ENCODE data around the gene TMEM72. TPM values are rescaled to one million over a fixed set of nuclear protein-coding genes. Genes with fewer than 3 reads are reported as not detected.

TMEM72 gene
- total RNA-seq, 1 donor from 2014 or later, result not detected

- TF ChIP-seq CTCF (IDR thresholded peaks at IDR 0.05; ENCODE audit: insufficient read depth, low read length, poor library complexity, severe bottlenecking), result no peak
- H3K27me3 ChIP-seq (ENCODE audit: control insufficient read depth, insufficient read depth, low read length), result no peaks in the 10 kb centered on the region
- no peak overlapping the region for H3K4me3 ChIP-seq (ENCODE audit: low read depth, low read length)
- H3K36me3 ChIP-seq (ENCODE audit: control insufficient read depth, insufficient read depth, low read length), result no peaks in the 10 kb centered on the region
- no peak for DNase-seq (ENCODE audit: low read depth)
Measured at GRCh38 chr10:44937196-44938005, 26.3 kb downstream of the TMEM72 start.

- Histone ChIP-seq H3K36me3 (ENCODE audit: control insufficient read depth, insufficient read depth, low read length) (no peaks in the 10 kb centered on the region), H3K27me3 (ENCODE audit: control insufficient read depth, insufficient read depth, low read length) (no peaks in the 10 kb centered on the region), H3K4me3 (ENCODE audit: low read depth, low read length) (no peak overlapping the region)
- no peak for DNase-seq (ENCODE audit: low read depth)
- no peak for TF ChIP-seq CTCF (IDR thresholded peaks at IDR 0.05; ENCODE audit: insufficient read depth, low read length, poor library complexity, severe bottlenecking)
Measured at GRCh38 chr10:44938956-44939355, 27.8 kb downstream of the TMEM72 start.

- no peak for DNase-seq (ENCODE audit: low read depth)
- Histone ChIP-seq H3K27me3 (ENCODE audit: control insufficient read depth, insufficient read depth, low read length) (no peaks in the 10 kb centered on the region), H3K4me3 (ENCODE audit: low read depth, low read length) (no peak overlapping the region), H3K36me3 (ENCODE audit: control insufficient read depth, insufficient read depth, low read length) (no peaks in the 10 kb centered on the region)
- no peak for TF ChIP-seq CTCF (IDR thresholded peaks at IDR 0.05; ENCODE audit: insufficient read depth, low read length, poor library complexity, severe bottlenecking)
Measured at GRCh38 chr10:44939691-44940401, 28.7 kb downstream of the TMEM72 start.

GRCh38 chr10:44944354-44944753 is 33.2 kb downstream of the TMEM72 start:
- no peaks in the 10 kb centered on the region for H3K27me3 ChIP-seq (ENCODE audit: control insufficient read depth, insufficient read depth, low read length)
- no peak for DNase-seq (ENCODE audit: low read depth)
- H3K36me3 ChIP-seq (ENCODE audit: control insufficient read depth, insufficient read depth, low read length), result no peaks in the 10 kb centered on the region
- TF ChIP-seq CTCF (IDR thresholded peaks at IDR 0.05; ENCODE audit: insufficient read depth, low read length, poor library complexity, severe bottlenecking), result no peak
- H3K4me3 ChIP-seq (ENCODE audit: low read depth, low read length), result no peak overlapping the region

- H3K4me3 ChIP-seq (ENCODE audit: low read depth, low read length), result no peak overlapping the region
- no peaks in the 10 kb centered on the region for H3K36me3 ChIP-seq (ENCODE audit: control insufficient read depth, insufficient read depth, low read length)
- DNase-seq (ENCODE audit: low read depth), result no peak
- H3K27me3 ChIP-seq (ENCODE audit: control insufficient read depth, insufficient read depth, low read length), result no peaks in the 10 kb centered on the region
- no peak for TF ChIP-seq CTCF (IDR thresholded peaks at IDR 0.05; ENCODE audit: insufficient read depth, low read length, poor library complexity, severe bottlenecking)
Measured at GRCh38 chr10:44946205-44946604, 35.1 kb downstream of the TMEM72 start.
